ENCODE results near the gene CPHXL2. TPM values are rescaled to one million over a fixed set of nuclear protein-coding genes. Genes with fewer than 3 reads are reported as not detected.

CPHXL2 gene
- polyA plus RNA-seq, 4 donors: 0.03 TPM; not detected in 3

- DNase-seq (no peak), FAIRE-seq (no peak)
- Histone ChIP-seq H3K4me1 (ENCODE audit: control insufficient read depth in 3 of 3, insufficient read depth in 2 of 3, low read depth in 1 of 3, low read length in 2 of 3) (peaks cover 2 to 9% (median 2%) of the 10 kb centered on the region in 3 donors), H3K27me3 (ENCODE audit: control insufficient read depth in 3 of 3, insufficient read depth in 3 of 3, low read length in 3 of 3) (no peaks in the 10 kb centered on the region), H3K36me3 (ENCODE audit: control insufficient read depth in 3 of 3, insufficient read depth in 2 of 3, low read depth in 1 of 3, low read length in 3 of 3) (peaks cover 2 to 25% (median 7%) of the 10 kb centered on the region in 3 donors), H3K27ac (ENCODE audit: low read depth in 1 of 3, low read length in 2 of 3) (peak overlapping the region in 1 of 3 donors; percentile 5), H3K9me3 (ENCODE audit: control insufficient read depth in 2 of 2, insufficient read depth in 1 of 2, low read depth in 1 of 2, low read length in 1 of 2) (peaks cover 0 to under 1% of the 10 kb centered on the region in 2 donors), H3K4me3 (ENCODE audit: low read depth in 1 of 3, low read length in 3 of 3) (no peak overlapping the region)
- WGBS, 3 donors: 81 to 86% (median 85%) methylated on average over 20 of the region's 20 CpGs
Observed at GRCh38 chr16:75620326-75621169, 56.3 kb downstream of the CPHXL2 start.

DNA sequence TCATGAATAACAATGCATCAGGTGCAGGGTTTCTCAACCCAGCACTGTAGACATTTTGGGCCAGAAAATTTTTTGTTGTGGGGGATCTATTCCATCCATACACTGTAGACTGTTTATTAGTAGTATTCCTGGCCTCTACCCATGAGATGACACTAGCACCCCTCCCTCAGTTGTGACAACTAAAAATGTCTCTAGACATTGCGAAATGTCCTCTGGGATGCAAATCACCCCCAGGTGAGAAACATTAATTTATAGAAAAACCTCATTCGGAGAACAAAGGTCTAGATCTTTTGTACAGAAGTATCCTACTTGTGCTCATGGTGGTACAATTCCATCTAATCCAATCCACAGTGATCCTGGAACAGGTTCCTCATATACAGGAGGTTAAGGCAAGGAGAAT lies 58.0 kb downstream of the CPHXL2 start:
- H3K36me3 ChIP-seq (ENCODE audit: control insufficient read depth in 3 of 3, insufficient read depth in 2 of 3, low read depth in 1 of 3, low read length in 3 of 3): peaks cover 2 to 30% (median 7%) of the 10 kb centered on the region in 3 donors
- no peak overlapping the region for H3K27ac ChIP-seq (ENCODE audit: low read depth in 1 of 3, low read length in 2 of 3)
- DNase-seq (no peak), FAIRE-seq (no peak)
- H3K27me3 ChIP-seq (ENCODE audit: control insufficient read depth in 3 of 3, insufficient read depth in 3 of 3, low read length in 3 of 3): no peaks in the 10 kb centered on the region
- peaks cover 0 to 3% of the 10 kb centered on the region in 2 donors for H3K9me3 ChIP-seq (ENCODE audit: control insufficient read depth in 2 of 2, insufficient read depth in 1 of 2, low read depth in 1 of 2, low read length in 1 of 2)
- WGBS, 3 donors: 89 to 97% (median 95%) methylated on average over 2 of the region's 2 CpGs
- peaks cover 0 to 9% (median 2%) of the 10 kb centered on the region in 3 donors for H3K4me1 ChIP-seq (ENCODE audit: control insufficient read depth in 3 of 3, insufficient read depth in 2 of 3, low read depth in 1 of 3, low read length in 2 of 3)
- H3K4me3 ChIP-seq (ENCODE audit: low read depth in 1 of 3, low read length in 3 of 3): no peak overlapping the region

DNA sequence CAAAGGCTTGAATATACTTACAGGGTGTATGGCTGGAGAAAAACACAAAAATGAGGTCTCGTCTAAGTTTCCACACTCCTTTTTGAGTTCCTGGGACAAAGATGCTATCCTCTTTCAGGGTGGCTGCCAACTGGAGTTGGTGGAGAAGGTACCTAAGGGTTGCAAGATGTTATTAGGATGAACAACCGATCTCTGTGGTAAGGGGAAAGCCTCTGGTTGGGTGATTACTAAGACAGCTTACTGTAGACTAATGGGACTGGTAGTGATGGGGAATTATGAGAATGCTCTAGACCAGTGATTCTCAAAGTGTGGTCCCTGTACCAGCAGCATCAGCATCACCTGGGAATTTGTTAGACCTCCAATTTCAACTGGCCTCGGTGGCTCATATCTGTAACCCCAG lies 59.7 kb downstream of the CPHXL2 start:
- no peak for FAIRE-seq
- Histone ChIP-seq H3K36me3 (ENCODE audit: control insufficient read depth in 3 of 3, insufficient read depth in 2 of 3, low read depth in 1 of 3, low read length in 3 of 3) (peaks cover 7 to 42% (median 9%) of the 10 kb centered on the region in 3 donors), H3K4me3 (ENCODE audit: low read depth in 1 of 3, low read length in 3 of 3) (no peak overlapping the region), H3K9me3 (ENCODE audit: control insufficient read depth in 2 of 2, insufficient read depth in 1 of 2, low read depth in 1 of 2, low read length in 1 of 2) (peaks cover 0 to 3% of the 10 kb centered on the region in 2 donors), H3K27me3 (ENCODE audit: control insufficient read depth in 3 of 3, insufficient read depth in 3 of 3, low read length in 3 of 3) (no peaks in the 10 kb centered on the region), H3K4me1 (ENCODE audit: control insufficient read depth in 3 of 3, insufficient read depth in 2 of 3, low read depth in 1 of 3, low read length in 2 of 3) (peaks cover 0 to 6% (median 2%) of the 10 kb centered on the region in 3 donors), H3K27ac (ENCODE audit: low read depth in 1 of 3, low read length in 2 of 3) (no peak overlapping the region)
- no peak for DNase-seq
- whole genome bisulfite sequencing, 3 donors: 77 to 88% (median 82%) methylated on average over 3 of the region's 3 CpGs

- Histone ChIP-seq H3K27me3 (ENCODE audit: control insufficient read depth in 3 of 3, insufficient read depth in 3 of 3, low read length in 3 of 3) (no peaks in the 10 kb centered on the region), H3K36me3 (ENCODE audit: control insufficient read depth in 3 of 3, insufficient read depth in 2 of 3, low read depth in 1 of 3, low read length in 3 of 3) (peaks cover 9 to 48% (median 12%) of the 10 kb centered on the region in 3 donors), H3K9me3 (ENCODE audit: control insufficient read depth in 2 of 2, insufficient read depth in 1 of 2, low read depth in 1 of 2, low read length in 1 of 2) (peaks cover 0 to 3% of the 10 kb centered on the region in 2 donors), H3K4me1 (ENCODE audit: control insufficient read depth in 3 of 3, insufficient read depth in 2 of 3, low read depth in 1 of 3, low read length in 2 of 3) (peaks cover 0 to 4% (median under 1%) of the 10 kb centered on the region in 3 donors), H3K4me3 (ENCODE audit: low read depth in 1 of 3, low read length in 3 of 3) (no peak overlapping the region), H3K27ac (ENCODE audit: low read depth in 1 of 3, low read length in 2 of 3) (peak overlapping the region in 1 of 3 donors; percentile 61)
- WGBS, 3 donors: 76 to 90% (median 86%) methylated on average over 4 of the region's 4 CpGs
- FAIRE-seq: no peak
- DNase-seq: no peak
Observed at GRCh38 chr16:75616521-75617010, 60.2 kb downstream of the CPHXL2 start.

DNA sequence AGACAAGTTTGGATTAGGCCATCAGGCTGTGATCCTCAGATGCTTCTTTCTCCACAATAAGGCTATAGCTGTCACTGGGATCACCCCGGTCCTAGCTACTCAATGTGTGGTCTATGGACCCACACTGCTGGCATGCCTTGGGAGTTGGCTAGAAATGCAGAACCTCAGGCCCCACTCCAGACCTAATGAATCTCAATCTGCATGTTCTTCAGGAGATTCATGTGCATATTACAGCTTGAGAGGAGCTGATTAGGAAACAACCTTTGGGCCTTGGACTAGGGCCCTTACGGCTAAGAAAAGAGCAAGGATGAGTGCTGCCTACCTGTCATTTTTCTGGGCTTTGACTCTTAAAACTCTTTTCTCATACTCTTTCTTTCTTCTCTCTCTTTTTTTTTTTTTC lies 61.2 kb downstream of the CPHXL2 start:
- DNase-seq (no peak), FAIRE-seq (no peak)
- Histone ChIP-seq H3K4me1 (ENCODE audit: control insufficient read depth in 3 of 3, insufficient read depth in 2 of 3, low read depth in 1 of 3, low read length in 2 of 3) (no peaks in the 10 kb centered on the region), H3K4me3 (ENCODE audit: low read depth in 1 of 3, low read length in 3 of 3) (no peak overlapping the region), H3K9me3 (ENCODE audit: control insufficient read depth in 2 of 2, insufficient read depth in 1 of 2, low read depth in 1 of 2, low read length in 1 of 2) (peaks cover 0 to 3% of the 10 kb centered on the region in 2 donors), H3K27ac (ENCODE audit: low read depth in 1 of 3, low read length in 2 of 3) (no peak overlapping the region), H3K36me3 (ENCODE audit: control insufficient read depth in 3 of 3, insufficient read depth in 2 of 3, low read depth in 1 of 3, low read length in 3 of 3) (peaks cover 9 to 55% (median 15%) of the 10 kb centered on the region in 3 donors), H3K27me3 (ENCODE audit: control insufficient read depth in 3 of 3, insufficient read depth in 3 of 3, low read length in 3 of 3) (no peaks in the 10 kb centered on the region)
- WGBS, 3 donors: 89 to 95% (median 89%) methylated on average over 2 of the region's 2 CpGs

- Histone ChIP-seq H3K36me3 (ENCODE audit: control insufficient read depth in 3 of 3, insufficient read depth in 2 of 3, low read depth in 1 of 3, low read length in 3 of 3) (peaks cover 9 to 55% (median 16%) of the 10 kb centered on the region in 3 donors), H3K4me3 (ENCODE audit: low read depth in 1 of 3, low read length in 3 of 3) (no peak overlapping the region), H3K27ac (ENCODE audit: low read depth in 1 of 3, low read length in 2 of 3) (no peak overlapping the region), H3K4me1 (ENCODE audit: control insufficient read depth in 3 of 3, insufficient read depth in 2 of 3, low read depth in 1 of 3, low read length in 2 of 3) (no peaks in the 10 kb centered on the region), H3K9me3 (ENCODE audit: control insufficient read depth in 2 of 2, insufficient read depth in 1 of 2, low read depth in 1 of 2, low read length in 1 of 2) (peaks cover 0 to 3% of the 10 kb centered on the region in 2 donors), H3K27me3 (ENCODE audit: control insufficient read depth in 3 of 3, insufficient read depth in 3 of 3, low read length in 3 of 3) (no peaks in the 10 kb centered on the region)
- WGBS, 3 donors: 96 to 98% (median 97%) methylated on average over 4 of the region's 4 CpGs
- no peak for FAIRE-seq
- DNase-seq: no peak
Observed at GRCh38 chr16:75614066-75614897, 62.5 kb downstream of the CPHXL2 start.

Other genes with a start within 250 kb of the CPHXL2 start
- gene CFDP1, start 243.5 kb downstream of the CPHXL2 start, polyA plus RNA-seq: 100 to 1,000 TPM; 108 to 390 (median 236) TPM
- 10 to 100 TPM in 3 of 4 donors, 1 to 10 TPM in 1; 9.6 to 50.9 (median 15.5) TPM for gene TMEM170A, start 212.3 kb downstream of the CPHXL2 start, polyA plus RNA-seq
- 10 to 100 TPM in 1 of 4 donors, 1 to 10 TPM in 3; 1.0 to 10.1 (median 5.0) TPM for gene CHST6, start 181.6 kb downstream of the CPHXL2 start, polyA plus RNA-seq
- 10 to 100 TPM; 21.2 to 37.7 (median 27.5) TPM for gene CHST5, start 140.9 kb downstream of the CPHXL2 start, polyA plus RNA-seq
- 1 to 10 TPM; 1.4 to 6.2 (median 3.8) TPM for gene TMEM231, start 120.8 kb downstream of the CPHXL2 start, polyA plus RNA-seq
- gene GABARAPL2, start 110.6 kb downstream of the CPHXL2 start, polyA plus RNA-seq: 100 to 1,000 TPM; 130 to 182 (median 140) TPM
- 10 to 100 TPM in 3 of 4 donors, 1 to 10 TPM in 1; 7.0 to 27.4 (median 18.4) TPM for gene ADAT1, start 53.7 kb downstream of the CPHXL2 start, polyA plus RNA-seq
- gene KARS1, start 29.3 kb downstream of the CPHXL2 start, polyA plus RNA-seq: 100 to 1,000 TPM in 1 of 4 donors, 10 to 100 TPM in 3; 81.2 to 124 (median 90.3) TPM
- 10 to 100 TPM; 28.6 to 44.0 (median 32.9) TPM for gene TERF2IP, start 29.2 kb downstream of the CPHXL2 start, polyA plus RNA-seq
- not detected for gene DUXB, start 24.5 kb upstream of the CPHXL2 start, polyA plus RNA-seq
- not detected for gene CPHXL, start 49.5 kb upstream of the CPHXL2 start, polyA plus RNA-seq

Measured in small intestine (tissue), 7 donors.